ENCODE results near the gene NDUFS8. TPM values are rescaled to one million over a fixed set of nuclear protein-coding genes. Genes with fewer than 3 reads are reported as not detected.

The NDUFS8 gene
- total RNA-seq, 2 donors from 2014 or later: 150 to 168 TPM

DNA sequence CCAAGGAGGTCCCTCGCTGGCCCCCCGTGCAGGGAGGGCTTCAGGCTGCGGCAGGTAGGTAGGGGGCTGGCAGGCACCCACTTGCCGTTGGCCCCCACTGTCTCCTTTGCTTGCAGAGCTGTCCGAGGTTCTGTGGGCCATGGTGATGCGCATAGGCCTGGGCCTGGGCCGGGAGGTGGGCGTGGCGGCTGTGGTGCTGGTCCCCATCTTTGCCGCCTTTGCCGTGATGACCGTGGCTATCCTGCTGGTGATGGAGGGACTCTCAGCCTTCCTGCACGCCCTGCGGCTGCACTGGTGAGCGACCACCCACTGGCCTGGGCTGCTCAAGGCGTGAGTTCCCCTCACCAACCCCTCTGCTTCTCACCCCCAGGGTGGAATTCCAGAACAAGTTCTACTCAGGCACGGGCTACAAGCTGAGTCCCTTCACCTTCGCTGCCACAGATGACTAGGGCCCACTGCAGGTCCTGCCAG lies 19.9 kb downstream of the NDUFS8 start:
- Mint-ChIP-seq H3K9me3 (no peaks in the 10 kb centered on the region), H3K4me1 (peaks cover 6% of the 10 kb centered on the region), H3K4me3 (no peak overlapping the region), H3K27me3 (ENCODE audit: insufficient read depth) (no peaks in the 10 kb centered on the region), H3K36me3 (ENCODE audit: low read depth) (peaks cover 5% of the 10 kb centered on the region), H3K27ac (peak overlapping the region; percentile 76)
- H3K4me3 ChIP-seq (ENCODE audit: low read length): no peak overlapping the region
- H3K4me1 ChIP-seq (ENCODE audit: control insufficient read depth, insufficient read depth, low read length): no peaks in the 10 kb centered on the region
- TF ChIP-seq, protein P1, sequence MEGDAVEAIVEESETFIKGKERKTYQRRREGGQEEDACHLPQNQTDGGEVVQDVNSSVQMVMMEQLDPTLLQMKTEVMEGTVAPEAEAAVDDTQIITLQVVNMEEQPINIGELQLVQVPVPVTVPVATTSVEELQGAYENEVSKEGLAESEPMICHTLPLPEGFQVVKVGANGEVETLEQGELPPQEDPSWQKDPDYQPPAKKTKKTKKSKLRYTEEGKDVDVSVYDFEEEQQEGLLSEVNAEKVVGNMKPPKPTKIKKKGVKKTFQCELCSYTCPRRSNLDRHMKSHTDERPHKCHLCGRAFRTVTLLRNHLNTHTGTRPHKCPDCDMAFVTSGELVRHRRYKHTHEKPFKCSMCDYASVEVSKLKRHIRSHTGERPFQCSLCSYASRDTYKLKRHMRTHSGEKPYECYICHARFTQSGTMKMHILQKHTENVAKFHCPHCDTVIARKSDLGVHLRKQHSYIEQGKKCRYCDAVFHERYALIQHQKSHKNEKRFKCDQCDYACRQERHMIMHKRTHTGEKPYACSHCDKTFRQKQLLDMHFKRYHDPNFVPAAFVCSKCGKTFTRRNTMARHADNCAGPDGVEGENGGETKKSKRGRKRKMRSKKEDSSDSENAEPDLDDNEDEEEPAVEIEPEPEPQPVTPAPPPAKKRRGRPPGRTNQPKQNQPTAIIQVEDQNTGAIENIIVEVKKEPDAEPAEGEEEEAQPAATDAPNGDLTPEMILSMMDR (conservative IDR thresholded peaks at IDR 0.05): no peak
- no peaks in the 10 kb centered on the region for H3K9me3 ChIP-seq (ENCODE audit: control insufficient read depth, low read length)
- no peak overlapping the region for H3K9ac ChIP-seq (ENCODE audit: extremely low read depth, low read length, poor library complexity, severe bottlenecking)
- 91 to 98% methylated on average over 15 to 18 of the region's 18 CpGs for WGBS, 2 experiments (ENCODE audit: insufficient coverage in 1 of 2, insufficient read length in 1 of 2)
- H3K27ac ChIP-seq (ENCODE audit: low read depth, low read length): no peak overlapping the region
- DNase-seq: no peak
- no peaks in the 10 kb centered on the region for H3K36me3 ChIP-seq (ENCODE audit: control insufficient read depth, insufficient read depth, low read length)
- no peaks in the 10 kb centered on the region for H3K27me3 ChIP-seq (ENCODE audit: control insufficient read depth, insufficient read depth, low read length, poor library complexity, severe bottlenecking)

DNA sequence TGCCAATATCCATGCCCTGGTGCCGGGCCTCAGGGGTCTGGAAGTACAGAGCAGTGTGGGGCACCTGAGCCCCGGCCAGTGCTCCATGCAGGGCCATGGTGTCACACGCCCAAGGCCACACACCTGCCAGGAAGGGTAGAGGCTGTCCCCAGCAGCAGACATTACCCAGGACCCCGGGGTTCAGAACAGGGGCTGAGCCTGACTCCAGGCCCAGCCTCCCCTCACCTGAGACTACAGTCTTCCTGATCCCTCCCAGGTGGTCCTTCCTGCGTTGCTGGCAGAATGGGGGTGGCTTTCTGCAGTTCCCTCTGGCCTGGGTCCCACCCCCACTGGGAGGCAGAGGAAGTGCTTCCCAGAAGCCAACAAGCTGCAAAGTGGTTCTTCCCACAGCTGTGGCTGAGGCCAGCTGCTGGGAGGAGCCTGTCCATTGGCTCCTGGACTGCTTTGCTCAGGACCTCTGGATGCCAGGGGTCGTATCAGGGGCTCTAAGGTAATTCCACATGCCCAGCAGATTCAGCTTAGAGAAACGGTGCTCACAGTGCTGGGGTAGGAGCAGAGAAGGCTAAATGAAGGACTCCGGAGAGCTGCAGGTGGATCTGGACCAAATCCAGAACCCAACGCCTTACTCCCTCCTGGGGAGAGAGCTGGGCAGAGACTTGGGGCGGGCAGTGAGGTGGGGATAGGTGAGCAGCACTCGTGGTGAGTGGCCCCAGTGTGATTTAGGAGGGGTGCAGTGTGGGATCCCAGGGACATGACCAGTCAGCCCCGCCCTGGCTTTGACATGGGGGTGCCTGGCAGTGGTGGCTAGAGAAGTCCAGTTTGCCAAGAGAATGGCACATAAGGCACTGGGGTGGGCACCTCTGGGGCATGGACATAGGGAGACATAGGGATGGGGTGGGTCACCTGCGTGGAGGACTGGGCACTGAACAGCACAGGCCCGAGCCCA lies 21.0 kb downstream of the NDUFS8 start:
- Mint-ChIP-seq H3K4me3 (no peak overlapping the region), H3K36me3 (ENCODE audit: low read depth) (peaks cover 9% of the 10 kb centered on the region), H3K4me1 (peaks cover 6% of the 10 kb centered on the region), H3K27ac (peak overlapping the region; percentile 76), H3K9me3 (no peaks in the 10 kb centered on the region), H3K27me3 (ENCODE audit: insufficient read depth) (no peaks in the 10 kb centered on the region)
- Histone ChIP-seq H3K4me1 (ENCODE audit: control insufficient read depth, insufficient read depth, low read length) (no peaks in the 10 kb centered on the region), H3K4me3 (ENCODE audit: low read length) (no peak overlapping the region), H3K27ac (ENCODE audit: low read depth, low read length) (no peak overlapping the region), H3K9ac (ENCODE audit: extremely low read depth, low read length, poor library complexity, severe bottlenecking) (no peak overlapping the region), H3K9me3 (ENCODE audit: control insufficient read depth, low read length) (no peaks in the 10 kb centered on the region), H3K36me3 (ENCODE audit: control insufficient read depth, insufficient read depth, low read length) (no peaks in the 10 kb centered on the region), H3K27me3 (ENCODE audit: control insufficient read depth, insufficient read depth, low read length, poor library complexity, severe bottlenecking) (no peaks in the 10 kb centered on the region)
- 88 to 89% methylated on average over 9 to 14 of the region's 14 CpGs for WGBS, 2 experiments (ENCODE audit: insufficient coverage in 1 of 2, insufficient read length in 1 of 2)
- DNase-seq: peak; percentile 78
- TF ChIP-seq, protein P1 (conservative IDR thresholded peaks at IDR 0.05): no peak

DNA sequence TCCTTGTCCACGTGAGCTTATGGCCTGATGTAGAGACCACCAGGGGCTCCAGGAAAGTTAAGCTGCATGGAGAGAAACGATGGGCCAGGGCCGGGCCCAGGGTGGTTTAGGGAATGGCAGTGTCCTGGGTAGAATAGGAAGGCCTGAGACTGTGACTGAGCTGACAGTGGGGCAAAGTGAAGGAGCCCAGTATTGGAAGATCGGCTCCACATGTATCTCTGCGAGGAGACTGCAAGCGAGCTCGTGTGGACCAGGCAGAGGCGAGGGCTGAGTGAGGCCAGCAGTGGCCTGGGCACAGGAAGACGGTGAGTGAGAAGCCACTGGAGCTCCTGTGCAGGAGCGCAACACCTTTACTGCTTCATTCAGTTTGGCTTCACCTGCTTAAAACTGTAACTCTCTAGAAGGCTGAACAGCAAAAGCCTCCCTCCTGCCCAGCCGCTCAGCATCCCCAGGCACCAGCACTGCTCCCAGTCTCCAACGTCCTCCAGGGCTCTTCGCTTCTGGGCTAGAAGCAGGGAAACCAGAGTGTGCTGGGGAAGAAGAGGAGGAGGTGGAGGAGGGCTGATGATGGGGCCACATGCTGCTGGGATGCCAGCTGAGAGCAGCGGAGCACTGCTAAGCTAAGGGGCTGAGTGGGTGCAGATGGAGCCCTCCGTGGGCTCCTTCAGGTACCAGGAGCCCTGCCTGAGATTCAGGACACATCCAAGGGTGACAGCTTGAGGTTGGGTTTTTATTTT lies 21.8 kb downstream of the NDUFS8 start:
- no peaks in the 10 kb centered on the region for H3K27me3 Mint-ChIP-seq (ENCODE audit: insufficient read depth)
- peaks cover 6% of the 10 kb centered on the region for H3K4me1 Mint-ChIP-seq
- H3K9ac ChIP-seq (ENCODE audit: extremely low read depth, low read length, poor library complexity, severe bottlenecking): no peak overlapping the region
- WGBS, 2 experiments (ENCODE audit: insufficient coverage in 1 of 2, insufficient read length in 1 of 2): 94% methylated on average over 7 to 15 of the region's 15 CpGs
- H3K4me3 Mint-ChIP-seq: no peak overlapping the region
- no peak overlapping the region for H3K27ac ChIP-seq (ENCODE audit: low read depth, low read length)
- H3K36me3 ChIP-seq (ENCODE audit: control insufficient read depth, insufficient read depth, low read length): no peaks in the 10 kb centered on the region
- TF ChIP-seq, protein P1 (conservative IDR thresholded peaks at IDR 0.05): no peak
- H3K4me1 ChIP-seq (ENCODE audit: control insufficient read depth, insufficient read depth, low read length): no peaks in the 10 kb centered on the region
- no peaks in the 10 kb centered on the region for H3K9me3 Mint-ChIP-seq
- no peaks in the 10 kb centered on the region for H3K9me3 ChIP-seq (ENCODE audit: control insufficient read depth, low read length)
- peaks cover 16% of the 10 kb centered on the region for H3K36me3 Mint-ChIP-seq (ENCODE audit: low read depth)
- no peaks in the 10 kb centered on the region for H3K27me3 ChIP-seq (ENCODE audit: control insufficient read depth, insufficient read depth, low read length, poor library complexity, severe bottlenecking)
- no peak for DNase-seq
- no peak overlapping the region for H3K4me3 ChIP-seq (ENCODE audit: low read length)
- no peak overlapping the region for H3K27ac Mint-ChIP-seq
